Stimulated activated CD4-positive, alpha-beta T cell treated with anti-CD3 and anti-CD28 coated beads, TNF-alpha, amount 100 ng/mL, for 4 hours (primary cell): Measurements from ENCODE around the gene BTF3L4.
"Not testable (repeated sequence)": the region's sequence is repeated elsewhere in the genome, so short reads cannot be mapped to it uniquely, and the experiment has no call there.

ENCODE experiments used
- DNase-seq, 3 experiments: peaks; one replicate each; pipeline ENCODE4 v3.0.0-alpha.2; 2020; ENCODE audit warnings: low read depth in 3 of 3

BTF3L4 gene

DNA sequence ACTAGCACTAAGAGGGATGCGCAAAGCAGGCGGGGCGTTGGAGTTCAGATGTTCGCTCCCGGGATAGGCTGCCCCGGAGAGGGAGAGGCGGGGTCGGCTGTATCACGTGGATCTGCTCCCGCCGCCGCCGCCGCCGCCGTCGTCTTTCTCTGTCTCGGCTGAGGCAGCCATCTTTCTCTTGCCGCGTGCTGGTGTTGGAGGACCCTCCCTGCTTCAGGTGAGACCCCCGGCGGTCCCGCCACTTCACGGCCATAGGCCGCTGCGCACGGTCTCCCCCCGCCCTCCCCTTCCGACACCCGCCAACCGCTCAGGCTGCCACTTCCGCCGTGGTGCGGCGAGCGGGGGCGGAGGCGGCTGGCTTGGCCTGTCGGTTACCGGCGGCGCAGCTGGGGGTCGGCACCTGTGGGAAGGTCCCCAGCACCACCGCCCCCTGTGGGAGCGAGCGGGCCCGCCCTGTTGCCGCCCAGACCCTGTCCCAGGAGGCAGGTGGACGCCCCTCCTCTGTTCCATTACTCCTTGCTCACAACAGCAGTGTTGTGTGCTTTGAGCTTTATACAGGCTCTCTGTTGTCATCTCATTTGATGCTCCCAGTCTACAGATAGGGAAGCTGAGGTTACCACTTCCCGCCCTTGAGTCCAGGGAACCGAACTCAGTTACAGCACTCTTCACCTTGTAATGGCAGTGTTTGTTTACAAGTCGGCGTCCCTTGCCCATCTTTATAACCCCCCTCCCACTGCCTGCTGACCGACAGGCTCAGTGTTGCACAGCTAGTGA is at the start of gene BTF3L4:
Gene BTF3L4 (plus strand): TSS at position 133 of the 774 bp plus-strand sequence. CDS start 3,553 bp downstream, outside the sequence.
- peak; percentile 77 to 85 (median 83) for DNase-seq

DNA sequence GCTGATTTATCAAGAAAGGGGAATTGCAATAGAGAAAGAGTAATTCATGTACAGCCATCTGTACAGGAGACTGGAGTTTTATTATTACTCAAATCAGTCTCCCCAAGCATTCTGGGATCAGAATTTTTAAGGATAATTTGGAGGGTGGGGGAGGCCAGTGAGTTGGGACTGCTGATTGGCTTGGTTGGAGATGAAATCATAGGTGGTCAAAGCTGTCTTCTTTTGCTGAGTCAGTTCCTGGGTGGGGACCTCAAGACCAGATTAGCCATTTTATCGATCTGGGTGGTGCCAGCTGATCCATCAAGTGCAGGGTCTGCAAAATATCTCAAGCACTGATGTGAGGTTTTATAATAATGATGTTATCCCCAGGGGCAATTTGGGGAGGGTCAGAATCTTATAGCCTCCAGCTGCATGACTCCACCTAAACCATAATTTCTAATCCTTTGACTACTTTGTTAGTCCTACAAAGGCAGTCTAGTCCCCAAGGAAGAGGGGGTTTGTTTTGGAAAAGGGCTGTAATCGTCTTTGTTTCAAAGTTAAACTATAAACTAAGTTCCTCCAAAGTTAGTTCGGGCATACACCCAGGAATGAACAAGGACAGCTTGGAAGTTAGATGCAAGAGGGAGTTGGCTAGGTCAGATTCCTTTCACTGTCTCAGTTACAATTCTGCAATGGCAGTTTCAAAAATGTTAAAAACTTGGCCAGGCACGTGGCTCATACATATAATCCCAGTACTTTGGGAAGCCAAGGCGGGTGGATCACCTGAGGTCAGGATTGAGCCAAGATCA is 48.7 kb upstream of the BTF3L4 start:
- no peak for DNase-seq

DNA sequence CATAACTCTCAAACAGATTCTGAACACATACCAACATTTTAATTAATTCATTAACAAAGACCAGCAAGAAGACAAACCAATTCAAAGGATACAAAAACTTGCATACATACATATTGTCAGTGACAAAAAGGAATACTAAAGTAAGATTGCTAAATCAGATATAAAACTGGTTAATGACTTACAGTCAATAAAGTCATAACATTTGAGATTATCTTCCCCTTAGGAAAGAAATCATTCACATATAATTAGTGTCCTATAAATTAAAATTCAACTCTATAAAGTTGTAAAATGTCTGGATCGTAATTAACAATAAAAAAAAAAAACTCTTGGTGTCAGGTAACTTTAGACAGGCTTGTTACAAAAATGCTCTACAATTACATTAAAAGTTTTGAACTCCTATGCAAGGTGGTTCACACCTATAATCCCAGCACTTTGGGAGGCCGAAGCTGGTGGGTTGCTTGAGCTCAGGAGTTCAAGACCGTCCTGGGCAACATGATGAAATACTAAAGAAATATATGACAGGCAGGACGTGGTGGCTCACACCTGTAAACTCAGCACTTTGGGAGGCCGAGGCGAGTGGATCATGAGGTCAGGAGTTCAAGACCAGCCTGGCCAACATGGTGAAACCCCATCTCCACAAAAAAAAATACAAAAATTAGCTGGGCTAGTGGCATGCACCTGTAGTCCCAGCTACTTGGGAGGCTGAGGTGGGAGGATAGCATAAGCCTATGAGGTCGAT is 47.9 kb upstream of the BTF3L4 start:
- no peak for DNase-seq

DNA sequence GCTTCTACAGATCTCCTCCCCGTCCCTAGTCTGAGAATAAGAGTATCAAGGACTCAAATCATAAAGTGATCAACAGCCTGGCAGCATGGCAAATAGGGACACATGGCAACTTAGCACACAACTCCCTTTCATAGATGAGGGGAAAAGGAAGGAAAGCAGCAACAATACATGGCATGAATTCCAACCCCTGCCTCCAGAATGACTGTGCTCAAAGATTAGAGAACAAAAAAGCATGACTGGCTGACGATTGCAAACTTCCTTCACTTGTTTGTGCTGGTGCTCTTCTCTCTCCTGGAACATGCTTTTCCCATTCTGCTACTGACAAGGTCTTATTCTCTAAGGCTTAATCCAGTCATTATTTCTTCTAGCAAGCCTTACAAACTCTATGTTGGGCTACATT is 34.0 kb upstream of the BTF3L4 start:
- DNase-seq = no peak

DNA sequence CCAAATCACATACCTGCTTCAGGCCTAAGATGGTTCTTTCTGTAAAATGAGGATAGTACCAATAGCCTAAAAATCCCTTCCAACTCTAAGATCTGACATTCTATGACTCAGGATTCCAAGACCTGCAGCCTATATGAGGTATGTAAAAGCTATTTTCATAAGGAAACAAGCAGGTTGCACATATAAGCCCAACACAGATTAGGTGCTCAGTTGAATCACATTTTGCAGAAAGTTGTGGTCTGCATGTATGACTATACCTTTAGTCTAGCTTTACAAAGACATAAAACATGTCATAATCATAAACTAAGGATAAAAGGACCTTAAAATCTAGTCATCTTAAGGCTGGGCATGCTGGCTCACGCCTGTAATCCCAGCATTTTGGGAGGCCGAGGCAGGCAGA is 29.8 kb upstream of the BTF3L4 start:
- DNase-seq = no peak

DNA sequence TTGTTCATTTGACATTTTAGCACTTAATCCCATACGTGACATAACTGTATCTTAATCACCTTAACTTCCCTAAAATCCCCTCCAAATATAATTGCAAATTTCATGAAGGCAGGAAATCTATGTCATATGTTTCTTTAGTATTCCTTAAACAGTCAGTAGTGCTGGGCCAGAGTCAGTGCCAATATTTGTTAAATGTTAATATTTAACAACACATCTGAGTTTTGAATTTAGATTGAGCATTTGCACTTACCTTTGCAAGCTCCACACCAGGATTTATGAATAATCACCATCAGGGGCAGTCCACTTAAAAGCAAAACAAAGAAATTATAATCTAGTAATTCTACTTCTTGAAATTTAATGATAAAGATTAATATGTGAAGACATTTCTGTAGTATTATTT is 27.8 kb upstream of the BTF3L4 start:
- no peak for DNase-seq

DNA sequence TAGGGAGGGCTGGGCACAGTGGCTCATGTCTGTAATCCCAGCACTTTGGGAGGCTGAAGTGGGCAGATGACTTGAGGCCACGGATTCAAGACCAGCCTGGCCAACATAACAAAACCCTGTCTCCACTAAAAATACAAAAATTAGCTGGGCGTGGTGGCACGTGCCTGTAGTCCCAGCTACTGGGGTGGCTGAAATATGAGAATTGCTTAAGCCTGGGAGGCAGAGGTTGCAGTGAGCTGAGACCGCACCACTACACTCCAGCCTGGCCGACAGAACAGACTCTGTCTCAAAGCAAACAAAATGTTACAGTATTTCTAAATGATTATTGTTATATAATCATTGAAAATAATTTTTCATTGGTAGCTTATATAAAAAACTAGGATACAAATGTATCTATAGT is 27.3 kb upstream of the BTF3L4 start:
- not testable (repeated sequence) for DNase-seq

DNA sequence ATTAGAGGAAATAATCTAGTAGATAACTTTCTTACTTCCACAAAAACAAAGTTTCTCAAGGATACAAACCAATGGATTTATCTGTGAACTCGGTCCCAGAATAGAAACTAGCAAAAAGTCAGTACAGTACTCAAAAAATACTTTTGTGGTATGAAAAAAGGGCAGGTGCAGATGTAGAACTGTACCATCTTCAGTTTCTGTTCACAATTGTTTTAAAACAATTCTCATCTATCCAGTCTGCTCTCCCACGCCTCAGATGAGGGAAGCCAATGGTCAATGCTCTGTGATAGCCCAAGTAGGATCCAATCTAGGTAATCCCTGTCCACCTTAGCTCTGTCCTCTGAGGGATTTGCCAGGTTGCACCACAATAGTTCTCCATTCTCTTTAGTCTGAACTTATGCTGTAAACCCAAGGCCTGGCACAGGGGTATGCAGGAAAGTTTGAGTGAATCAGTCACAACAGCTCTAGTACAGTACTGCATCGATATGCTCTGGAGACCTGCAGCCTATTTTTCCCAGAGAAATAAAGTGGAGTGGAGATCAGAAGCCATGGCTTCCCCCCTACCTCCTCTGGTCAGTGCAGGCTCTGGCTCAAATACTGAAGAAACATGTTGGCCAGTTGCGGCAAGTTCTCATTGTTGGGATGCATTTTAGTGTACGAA is 23.8 kb upstream of the BTF3L4 start:
- DNase-seq = no peak

DNA sequence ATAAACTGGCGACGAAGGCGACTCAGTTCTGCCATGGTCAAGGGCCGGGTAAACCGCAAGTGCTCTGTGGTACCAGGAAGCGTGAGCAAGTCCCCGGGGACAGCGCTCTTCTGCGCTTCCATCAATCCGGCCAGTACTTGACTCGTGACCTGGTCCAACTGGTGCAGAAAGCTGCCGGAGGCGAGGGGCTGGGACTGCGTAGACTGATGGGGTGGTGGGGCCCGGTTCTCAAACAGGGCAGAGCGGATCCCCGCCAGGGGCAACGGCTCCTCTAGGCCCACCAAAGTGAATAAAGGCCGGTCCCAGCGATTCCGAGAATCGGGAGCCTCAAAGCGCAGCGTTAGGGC is 23.3 kb upstream of the BTF3L4 start:
- no peak for DNase-seq

DNA sequence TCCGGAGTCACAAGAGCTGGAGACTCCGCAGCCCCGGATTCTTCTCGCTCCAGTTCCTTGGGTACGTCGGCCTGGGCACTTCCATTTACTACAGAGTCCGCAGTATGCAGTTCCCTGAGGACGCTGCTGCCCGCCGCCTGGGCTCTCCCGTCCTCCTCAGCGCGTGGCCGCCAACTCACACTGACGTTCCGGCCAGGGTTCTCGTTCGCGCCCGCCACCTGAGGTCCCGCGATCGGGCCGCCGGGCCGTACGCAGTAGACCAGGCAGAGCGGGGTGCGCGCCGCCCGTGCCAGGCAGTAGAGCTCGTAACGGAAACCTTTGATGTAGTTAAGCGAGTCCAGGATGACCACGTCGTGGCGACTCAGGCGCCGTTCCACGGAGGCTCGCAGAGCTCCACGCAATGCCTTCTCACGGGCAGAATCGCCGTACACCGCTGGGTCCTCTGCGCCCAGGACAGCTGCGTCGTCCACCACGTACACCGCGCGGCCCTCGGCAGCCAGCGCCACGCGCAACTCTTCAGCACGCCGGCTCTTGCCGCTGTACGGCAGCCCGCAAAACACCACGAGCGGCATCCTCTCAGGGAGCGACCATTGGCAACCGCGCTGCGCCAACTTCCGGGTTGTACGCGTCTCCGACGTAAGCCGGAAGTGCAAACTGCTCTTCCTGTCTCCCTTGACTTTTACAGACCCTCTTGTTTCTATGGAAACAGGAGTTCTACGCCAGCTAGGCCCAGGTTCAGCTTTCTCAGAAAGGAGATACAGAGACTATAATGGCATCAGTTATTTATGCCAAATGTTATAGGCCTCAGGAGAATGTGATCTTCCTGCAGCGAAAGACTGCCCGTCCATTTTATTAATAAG is 22.7 kb upstream of the BTF3L4 start, which contains the start of gene KTI12:
Gene KTI12 (minus strand): TSS at position 621 of the 860 bp plus-strand sequence. CDS start 49 bp downstream, at position 572.
- peak; percentile 52 to 77 (median 74) for DNase-seq

DNA sequence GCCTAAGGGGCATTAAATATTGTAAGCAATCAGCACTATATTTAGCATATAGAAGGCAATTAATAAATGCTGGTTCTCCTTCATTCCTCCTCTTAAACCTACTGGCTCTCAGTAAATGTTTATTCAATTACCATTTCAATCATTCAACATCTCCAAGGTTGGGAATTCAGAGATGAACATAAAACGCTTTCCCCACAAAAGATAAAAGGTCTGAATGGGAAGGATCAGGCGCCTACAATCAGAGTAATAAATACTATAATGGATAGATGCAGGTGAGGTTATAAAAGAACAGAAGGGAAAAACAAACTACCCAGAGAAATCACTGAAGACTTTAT is 22.1 kb upstream of the BTF3L4 start:
- DNase-seq = no peak

DNA sequence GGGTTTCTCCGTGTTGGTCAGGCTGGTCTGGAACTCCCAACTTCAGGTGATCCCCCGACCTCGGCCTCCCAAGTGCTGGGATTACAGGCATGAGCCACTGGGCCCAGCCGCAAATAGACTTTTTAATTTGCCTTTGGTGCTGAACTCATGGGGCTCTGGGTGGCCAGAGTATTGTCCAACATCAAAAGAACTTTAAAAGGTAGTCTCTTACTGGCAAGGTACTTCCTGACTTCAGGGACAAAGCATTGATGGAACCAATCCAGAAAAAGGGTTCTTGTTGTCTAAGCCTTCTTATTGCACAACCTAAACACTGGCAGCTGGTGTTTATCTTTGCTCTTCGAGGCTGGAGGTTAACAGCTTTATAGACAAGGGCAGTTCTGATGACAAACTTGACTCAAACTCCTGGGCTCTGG is 18.7 kb upstream of the BTF3L4 start:
- DNase-seq = no peak

DNA sequence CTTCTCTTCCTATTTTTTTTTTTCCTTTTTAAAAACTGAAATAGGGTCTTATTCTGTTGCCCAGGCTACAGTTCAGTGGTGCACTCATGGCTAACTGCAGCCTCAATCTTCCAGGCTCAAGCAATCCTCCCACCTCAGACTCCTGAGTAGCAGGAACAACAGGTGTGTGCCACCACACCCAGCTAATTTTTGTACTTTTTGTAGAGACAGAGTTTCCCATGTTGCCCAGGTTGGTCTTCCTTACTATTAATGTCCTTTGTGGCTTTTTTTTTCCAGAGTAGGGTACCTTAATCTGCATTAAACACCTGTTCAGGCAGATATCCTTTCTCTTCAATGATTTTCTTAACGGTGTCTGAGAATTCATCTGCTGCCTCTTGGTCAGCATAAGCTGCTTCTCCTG is 18.2 kb upstream of the BTF3L4 start:
- DNase-seq = no peak

DNA sequence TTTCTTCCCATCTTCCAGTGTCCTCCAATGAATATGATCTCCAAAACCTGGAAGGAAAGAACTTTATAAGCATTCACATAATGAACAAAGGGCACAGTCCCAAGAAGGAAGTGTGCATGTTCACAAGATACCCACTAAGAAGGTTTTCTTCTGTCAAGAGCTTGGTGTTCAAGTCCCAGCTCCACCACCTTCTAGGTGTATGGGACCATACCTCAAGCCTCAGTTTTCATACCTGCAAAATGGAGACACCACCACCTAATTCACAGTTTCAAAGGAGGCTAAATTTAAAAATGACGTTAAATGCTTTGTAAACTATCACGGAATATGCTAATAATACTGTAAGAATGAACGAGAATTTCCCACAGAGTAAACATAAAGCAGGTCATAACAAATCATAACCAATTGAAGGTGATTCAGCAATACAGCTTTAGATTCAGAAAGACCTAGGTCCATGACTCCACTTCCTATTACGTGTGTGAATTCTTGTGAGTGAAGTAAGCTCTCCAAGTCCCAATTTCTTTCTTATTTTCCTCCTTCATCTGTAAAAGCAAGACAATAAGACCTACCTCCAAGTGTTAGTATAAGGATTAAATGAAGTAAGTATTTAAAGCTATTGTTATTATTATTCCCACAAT is 14.4 kb upstream of the BTF3L4 start:
- DNase-seq = no peak

DNA sequence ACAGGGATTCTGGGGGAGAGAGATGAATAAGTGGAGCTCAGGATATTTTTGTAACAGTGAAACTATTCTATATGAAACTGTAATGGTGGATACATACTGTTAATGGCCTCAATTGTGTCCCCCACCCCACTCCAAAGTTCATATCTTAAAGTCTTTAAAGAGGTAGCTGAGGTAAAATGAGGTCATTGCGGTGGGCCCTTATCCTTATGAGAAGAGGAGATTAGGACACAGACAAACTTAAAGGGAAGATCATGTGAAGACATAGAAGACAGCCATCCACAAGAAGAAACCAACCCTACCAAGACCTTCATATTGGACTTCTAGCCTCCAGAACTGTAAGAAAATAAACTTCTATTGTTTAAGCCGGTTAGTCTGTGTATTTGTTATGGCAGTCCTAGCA is 10.9 kb upstream of the BTF3L4 start:
- DNase-seq = no peak

DNA sequence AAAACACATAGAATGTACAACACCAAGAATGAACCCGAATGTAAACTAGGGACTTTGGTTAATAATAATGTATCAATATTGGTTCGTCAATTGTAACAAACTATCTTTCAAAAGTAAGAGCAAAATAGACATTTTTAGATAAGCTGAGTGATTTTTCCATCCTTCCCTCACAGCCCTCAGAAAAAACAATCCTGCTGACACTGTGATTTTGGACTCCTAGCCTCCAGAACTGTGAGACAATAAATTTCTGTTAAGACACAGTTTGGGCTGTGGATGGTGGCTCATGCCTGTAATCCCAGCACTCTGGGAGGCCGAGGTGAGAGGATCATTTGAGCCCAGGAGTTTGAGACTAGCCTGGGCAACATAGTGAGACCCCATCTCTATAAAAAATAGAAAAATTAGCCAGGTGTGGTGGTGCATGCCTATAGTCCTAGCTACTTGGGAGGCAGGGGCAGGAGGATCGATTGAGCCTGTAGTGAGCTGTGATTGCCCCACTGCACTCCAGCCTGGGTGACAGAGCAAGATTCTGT is 10.4 kb upstream of the BTF3L4 start:
- not testable (repeated sequence) for DNase-seq

DNA sequence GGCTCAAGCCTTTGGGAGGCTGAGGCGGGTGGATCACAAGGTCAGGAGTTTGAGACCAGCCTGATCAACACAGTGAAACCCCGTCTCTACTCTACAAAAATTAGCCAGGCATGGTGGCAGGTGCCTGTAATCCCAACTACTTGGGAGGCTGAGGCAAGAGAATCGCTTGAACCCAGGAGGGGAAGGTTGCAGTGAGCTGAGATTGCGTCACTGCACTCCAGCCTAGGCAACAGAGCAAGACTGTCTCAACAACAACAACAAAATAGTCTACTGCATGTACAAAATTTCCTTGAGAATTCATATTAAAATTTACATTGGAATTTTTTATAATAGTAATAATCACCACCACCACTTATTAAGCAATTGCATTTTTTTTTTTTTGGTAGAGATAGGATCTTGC is 6.8 kb upstream of the BTF3L4 start:
- not testable (repeated sequence) for DNase-seq

DNA sequence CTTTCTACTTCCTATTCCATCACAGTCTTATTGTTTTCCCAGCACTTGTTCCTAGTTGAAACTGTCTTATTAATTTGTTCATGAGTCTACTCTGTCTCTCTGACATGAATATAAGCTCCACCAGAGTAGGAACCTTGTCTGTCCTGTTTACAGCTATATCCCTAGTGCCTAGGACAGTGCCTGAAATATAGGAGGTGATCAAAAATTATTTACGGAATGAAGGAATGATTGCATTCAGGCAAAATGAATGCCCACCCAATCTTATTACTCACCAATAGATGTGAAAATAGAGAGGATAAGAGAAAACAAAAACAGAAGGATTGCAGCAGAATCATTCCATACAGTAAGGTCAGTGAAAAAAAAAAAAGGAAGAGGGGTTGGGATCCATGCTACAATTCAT is 2.2 kb upstream of the BTF3L4 start:
- no peak for DNase-seq

DNA sequence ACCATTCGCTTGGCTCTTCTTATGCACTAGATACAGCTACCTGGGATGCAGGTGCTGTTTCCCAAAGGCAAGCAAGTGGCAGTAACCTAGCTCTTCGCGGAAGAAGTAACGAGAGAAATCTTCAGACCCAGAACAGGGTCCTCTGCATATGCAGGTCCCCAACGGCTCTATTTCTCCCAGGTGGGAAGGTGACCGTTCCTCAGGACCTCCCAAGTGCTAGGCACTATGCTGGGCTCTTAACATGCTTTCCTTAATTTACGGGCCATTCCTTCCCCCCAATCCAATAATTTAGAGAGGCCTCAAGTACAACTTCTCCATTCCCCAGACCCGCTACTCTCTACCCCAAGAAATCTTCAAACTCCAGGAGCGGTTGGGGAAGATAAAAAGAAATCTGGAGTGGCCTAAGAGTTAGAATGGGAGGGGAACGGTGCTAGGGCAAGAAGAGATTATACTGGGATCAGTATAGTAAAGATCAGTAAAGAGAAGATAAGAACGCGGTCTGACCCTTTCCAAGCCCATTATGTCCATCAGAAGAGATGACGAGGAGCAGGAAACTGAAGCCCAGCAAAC is 1.5 kb upstream of the BTF3L4 start:
- DNase-seq = no peak
